Right renal pelvis (tissue), 4 donors: ENCODE results near the gene LCN6. TPM values are rescaled to one million over a fixed set of nuclear protein-coding genes. Genes with fewer than 3 reads are reported as not detected.
"Not testable (repeated sequence)": the region's sequence is repeated elsewhere in the genome, so short reads cannot be mapped to it uniquely, and the experiment has no call there.

Experiments used
- DNase-seq, 4 donors: peaks; one replicate each; pipeline ENCODE4 v3.0.0-alpha.2; 2013; ENCODE audit warnings: low read depth in 4 of 4, low spot score in 3 of 4, missing footprints in 1 of 4
- polyA plus RNA-seq, 4 donors: library from polyadenylated mRNA; unstranded; fragments of 120-200 nt; gene quantifications; one replicate each; pipeline ENCODE4 v1.2.1, GENCODE V29; 2013; ENCODE audit not compliant: insufficient read length in 4 of 4

The LCN6 gene
- polyA plus RNA-seq, 4 donors, result 0.34 TPM; not detected in 3

DNA sequence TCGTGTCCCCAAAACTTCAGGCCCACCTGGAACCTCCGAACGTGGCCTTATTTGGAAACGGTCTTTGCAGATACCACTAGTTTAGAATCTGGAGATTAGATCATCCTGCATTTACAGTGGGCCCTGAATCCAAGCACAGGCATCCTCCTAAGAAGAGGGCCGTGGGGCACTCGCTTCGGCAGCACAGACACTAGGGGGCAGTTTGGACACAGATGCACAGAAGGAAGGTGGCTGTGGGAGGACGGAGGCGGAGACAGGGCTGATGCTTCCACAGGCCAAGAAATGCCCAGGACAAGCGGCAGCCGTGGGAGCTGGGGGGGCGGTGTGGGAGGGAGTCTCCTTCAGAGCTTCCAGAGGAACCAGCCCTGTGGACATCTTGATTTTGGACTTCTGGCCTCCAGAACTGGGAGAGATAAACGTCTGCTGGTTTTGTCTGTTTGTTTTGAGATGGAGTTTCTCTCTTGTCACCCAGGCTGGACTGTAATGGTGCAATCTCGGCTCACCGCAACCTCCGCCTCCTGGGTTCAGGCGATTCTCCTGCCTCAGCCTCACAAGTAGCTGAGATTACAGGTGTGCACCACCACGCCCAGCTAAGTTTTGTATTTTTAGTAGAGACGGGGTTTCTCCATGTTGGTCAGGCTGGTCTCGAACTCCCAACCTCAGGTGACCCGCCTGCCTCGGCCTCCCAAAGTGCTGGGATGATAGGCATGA lies 12.7 kb upstream of the LCN6 start:
- not testable (repeated sequence) for DNase-seq

DNA sequence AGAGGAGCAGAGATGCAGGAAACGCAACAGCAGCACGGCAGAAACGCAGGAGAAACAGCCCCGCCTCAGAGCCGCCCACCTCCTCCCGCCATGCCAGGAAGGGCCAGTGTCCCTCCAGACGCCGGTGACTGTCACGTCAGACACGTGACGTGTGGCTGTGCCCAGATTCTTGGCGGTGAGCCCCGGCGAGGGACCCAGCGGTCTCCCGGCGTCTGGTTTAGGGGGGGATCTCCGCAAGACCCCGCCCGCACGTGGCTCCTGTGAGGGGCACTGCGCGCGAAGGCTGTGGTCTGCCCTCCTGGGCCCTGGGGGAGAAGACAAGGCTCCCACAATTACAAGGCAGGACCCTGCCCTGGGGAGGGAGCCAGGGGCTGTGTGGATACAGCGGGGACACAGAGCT lies 12.1 kb upstream of the LCN6 start:
- DNase-seq, result no peak

DNA sequence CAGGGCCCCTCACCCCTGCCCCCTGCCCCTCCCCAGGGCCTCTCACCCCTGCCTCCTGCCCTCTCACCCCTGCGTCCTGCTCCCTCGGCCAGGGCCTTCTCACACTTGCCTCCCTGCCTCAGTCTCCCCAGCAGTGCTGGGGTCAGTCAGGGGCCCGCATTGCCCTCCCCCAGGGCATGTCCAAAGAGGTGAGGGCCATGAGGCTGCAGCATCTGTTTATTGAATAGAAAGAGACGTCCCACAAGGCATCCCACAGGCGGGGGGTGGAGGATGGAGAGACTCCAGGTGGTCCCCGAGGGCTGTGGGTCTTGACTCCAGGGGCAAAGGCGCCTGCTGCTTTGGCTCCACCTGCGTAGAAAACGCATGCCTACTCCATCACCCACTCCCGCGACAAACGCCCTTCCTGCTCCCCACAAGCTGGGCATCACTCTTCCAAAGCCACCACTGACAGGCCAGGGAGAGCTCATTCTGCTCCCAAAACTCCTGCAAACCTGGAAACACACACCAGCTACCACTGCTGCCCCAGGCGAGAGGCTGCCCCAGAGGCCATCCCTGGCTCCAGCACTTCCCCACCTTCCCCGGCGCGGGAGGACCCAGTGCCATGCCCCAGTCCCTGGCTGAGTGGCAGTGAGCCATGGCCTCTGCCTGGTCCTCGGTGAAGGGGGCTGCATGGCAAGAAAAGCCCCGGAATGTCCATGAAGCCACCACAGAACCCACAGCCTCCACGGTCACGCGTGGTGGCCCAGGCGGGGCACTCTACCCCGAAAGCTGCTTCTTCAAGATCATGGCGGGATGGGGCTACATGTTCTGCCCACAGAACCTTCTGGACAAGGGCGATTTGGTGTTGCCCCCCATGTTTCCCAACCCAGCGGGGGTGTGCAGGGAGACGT lies 11.4 kb upstream of the LCN6 start:
- no peak for DNase-seq

DNA sequence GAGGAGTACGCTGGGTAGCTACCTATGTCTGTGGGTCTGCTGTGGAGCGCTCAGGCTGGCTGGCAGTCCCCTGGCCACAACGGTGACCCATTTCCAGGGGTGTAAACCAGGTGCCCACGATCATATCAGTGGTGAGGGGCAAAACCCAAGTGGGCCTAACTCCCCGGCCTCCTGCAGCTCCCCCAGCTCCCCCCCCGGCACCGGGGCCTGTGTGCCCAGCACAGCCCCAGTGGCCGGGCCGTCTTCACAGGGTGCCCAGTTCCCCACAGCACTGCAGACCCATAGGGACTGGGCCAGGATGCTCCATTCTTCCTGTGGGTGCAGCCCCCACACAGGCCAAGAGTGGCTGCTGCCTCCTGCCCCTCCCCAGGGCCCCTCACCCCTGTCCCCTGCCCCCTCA lies 10.7 kb upstream of the LCN6 start:
- no peak for DNase-seq

DNA sequence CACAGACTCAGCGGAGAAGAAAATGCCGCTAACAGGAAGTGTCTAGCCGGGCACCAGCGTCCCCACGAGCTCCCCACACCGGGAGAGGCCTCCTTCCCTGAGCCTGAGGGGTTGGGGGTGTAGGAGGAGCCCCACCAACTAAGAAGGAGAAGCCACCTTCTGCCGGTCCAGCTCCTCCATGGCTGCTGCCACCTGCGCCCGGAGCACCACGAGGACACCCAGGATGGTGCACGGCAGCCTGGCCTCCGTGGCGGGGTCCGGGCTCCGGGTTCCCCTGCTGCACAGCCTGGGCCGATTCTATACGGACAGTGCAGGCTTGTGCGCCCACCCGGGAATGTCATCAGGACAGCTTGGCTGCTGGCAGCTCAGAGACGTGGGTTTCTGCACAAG lies 9.4 kb upstream of the LCN6 start:
- DNase-seq, result no peak

DNA sequence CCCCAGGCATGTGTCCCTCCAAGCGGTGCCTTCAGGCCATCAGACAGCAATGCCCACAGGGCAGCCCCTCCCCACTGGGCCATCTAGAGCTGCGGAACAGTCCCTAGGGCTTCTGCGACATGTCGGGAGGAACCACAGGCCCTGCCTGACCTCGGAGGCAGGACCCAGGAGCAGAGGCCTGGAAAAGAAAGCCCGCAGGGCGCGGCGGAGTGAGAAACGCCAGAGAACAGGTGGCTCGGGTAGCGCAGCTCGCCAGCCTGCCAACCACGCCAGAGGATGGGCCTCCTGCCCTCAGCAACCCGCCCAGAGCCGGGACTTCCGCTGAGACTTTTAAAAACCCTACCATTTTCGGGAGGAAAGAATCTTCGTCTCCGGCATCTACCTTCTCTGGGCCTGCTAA lies 9.0 kb upstream of the LCN6 start:
- no peak for DNase-seq

DNA sequence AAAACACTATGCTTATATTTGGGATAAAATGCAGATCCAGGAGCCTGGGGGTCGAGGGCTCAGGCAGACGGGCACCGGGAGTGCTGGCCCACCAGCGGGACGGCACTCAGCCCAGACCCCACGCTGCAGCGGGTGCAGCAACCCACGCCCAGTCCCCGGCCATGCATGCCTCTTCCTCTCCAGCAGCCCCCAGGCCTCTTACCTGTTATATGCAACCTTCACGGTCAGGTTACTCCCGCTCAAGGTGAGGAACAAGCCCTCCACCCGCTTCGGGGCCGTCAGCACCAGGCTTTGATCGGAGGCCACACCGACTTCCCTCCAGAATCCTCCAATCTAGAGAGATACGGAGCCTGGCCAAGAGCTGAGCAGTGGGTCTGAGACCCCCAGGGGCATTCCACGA lies 8.5 kb upstream of the LCN6 start:
- no peak for DNase-seq

DNA sequence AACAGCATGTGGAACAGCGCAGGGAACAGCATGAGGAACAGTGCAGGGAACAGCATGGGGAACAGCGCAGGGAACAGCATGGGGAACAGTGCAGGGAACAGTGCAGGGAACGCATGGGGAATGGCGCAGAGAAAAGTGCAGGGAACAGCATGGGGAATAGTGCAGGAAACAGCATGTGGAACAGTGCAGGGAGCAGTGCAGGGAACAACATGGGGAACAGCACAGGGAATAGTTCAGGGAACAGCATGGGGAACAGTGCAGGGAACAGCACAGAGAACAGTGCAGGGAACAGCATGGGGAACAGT lies 7.8 kb upstream of the LCN6 start:
- no peak for DNase-seq

DNA sequence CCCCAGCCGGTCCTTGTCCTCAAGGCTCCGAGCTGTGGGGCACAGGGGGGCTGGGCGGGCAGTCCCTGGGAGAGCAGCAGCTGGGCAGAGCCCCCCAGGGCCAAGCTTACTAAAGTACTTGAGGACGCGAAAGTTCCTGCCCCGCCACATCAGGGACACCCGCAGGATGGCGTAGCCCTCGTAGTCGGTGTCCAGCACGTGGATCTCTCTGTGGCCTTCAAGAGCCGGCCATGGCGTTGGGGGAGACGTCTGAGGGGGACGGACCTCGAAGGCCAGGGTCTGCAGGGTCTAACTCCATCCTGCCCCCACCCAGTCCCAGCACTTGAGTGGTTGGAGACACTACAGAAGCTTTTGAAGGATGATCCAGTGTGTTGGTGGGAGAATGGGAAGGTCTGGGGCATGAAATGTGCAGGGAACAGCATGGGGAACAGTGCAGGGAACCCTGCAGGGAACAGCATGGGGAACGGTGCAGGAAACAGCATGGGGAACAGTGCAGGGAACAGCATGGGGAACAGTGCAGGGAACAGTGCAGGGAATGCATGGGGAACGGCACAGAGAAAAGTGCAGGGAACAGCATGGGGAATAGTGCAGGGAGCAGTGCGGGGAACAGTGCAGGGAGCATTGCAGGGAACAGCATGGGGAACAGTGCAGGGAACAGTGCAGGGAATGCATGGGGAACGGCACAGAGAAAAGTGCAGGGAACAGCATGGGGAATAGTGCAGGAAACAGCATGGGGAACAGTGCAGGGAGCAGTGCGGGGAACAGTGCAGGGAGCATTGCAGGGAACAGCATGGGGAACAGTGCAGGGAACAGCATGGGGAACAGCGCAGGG lies 7.2 kb upstream of the LCN6 start:
- not testable (repeated sequence) for DNase-seq

DNA sequence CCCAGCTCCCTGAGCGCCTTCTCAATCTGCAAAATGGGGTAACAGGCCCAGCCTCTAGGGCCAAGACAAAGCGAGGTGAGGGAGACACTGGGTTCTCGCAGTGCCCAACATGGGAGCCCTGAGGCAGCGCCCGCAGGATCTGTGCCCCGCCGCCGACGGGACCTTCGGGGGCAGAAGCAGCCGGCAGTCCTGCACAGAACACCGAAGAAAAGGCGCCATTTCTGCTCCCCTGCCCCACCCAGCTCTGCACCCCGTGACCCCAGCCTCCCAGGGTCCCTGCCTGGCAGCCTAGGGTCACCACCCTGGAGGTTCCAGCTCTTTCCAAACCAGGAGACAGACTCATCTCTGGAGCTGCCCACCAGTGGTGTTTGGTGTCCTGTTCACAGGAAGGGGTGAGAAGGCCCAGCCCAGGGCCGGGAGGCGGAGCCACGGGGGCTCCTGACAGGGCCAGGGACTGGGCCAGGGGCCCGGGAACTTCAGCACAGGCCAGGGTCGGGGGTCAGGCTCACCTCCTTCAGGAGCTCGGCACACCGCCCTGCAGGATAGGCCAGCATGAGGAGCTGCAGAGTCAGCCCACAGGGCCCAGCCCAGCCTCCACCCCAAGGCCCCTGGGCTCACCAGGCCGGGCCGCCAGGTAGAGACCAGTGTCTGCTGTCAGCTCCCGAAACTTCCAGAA lies 6.4 kb upstream of the LCN6 start:
- no peak for DNase-seq

DNA sequence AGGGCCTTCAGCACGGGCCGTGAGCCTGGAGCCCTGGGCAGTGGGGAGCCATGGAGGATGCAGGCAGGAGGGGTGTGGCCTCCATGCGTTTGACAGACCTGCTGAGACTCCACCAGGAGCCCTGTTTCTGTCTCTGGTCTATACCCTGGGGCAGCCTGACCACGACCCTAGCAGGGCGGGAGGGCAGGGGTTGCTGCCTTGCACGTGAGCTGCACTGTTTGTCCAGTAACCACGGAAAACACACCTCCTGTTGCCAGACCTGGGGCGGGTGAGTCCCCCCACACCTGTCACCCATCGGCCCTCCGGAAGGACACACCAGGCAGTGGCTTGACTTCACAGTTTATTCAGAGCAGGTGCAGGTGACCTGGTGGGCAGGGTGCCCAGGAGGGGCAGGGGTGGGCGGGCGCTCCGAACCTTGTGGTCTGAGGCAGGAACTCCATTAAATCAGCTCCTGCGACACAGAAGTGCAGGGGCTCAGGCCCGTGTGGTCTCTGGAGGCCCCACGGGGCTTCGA lies 5.8 kb upstream of the LCN6 start:
- DNase-seq, result no peak

DNA sequence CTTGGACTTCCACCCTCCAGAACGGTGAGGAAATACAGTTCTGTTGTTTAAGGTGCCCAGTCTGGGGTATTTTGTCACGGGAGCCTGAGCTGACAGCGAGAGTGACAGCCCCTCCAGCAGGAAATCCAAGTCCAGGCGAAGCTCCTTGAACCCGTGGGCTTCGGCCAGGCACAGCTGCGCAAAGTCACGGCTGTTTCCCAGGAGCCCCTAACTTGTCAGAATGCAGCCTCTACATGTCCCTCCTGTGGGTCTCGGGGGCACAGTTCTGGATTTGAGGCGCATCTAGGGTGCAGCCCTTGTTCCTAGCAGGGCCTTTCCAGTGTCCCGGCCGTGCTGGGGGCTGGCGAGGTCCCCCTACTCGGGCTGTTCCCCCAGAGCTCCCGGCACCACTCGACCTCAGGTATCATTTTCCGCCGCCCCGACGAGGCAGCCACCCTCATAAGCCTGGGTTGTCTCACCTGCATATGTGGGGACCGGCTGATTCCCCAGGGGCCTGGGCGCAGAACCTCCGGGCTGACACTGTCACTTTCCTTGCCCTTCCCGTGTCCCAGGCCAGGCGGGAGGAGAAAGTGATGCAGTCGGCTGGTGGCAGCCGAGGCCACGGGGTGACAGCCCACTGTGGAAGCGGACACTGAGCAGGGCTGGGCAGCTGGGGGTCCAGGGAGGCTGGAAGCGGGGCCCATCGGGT lies 5.2 kb upstream of the LCN6 start:
- DNase-seq, result no peak

DNA sequence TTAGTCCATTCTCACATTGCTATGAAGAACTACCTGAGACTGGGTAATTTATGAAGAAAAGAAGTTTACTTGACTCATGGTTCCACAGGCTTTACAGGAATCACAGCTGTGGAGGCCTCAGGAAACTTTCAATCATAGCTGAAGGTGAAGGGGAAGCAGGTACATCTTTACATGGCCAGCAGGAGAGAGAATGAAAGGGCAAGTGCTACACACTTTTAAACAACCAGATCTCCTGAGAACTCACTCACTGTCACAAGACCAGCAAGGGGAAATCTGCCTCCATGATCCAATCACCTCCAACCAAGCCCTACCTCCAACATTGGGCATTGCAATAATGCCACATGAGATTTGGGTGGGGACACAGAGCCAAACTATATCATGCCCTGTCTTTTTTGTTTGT lies 3.5 kb upstream of the LCN6 start:
- no peak for DNase-seq

DNA sequence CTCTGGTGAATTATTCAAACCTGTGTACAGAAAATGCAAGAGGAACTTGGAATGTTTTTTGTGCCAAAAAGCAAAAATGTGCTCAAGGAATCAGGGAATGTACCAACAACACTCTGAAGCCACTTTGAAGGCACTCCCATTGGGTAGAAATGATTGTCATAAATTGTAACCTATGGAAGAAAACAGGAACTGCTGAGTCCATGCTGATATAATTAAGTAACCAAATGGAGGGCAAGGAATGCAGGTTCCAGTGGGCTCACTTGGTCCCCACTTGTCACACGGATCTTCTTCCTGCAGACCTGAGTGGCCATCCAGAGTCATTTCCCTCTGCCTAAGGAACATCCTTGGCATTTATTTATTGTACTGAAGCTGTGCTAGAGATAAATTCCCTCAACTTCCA lies 2.9 kb upstream of the LCN6 start:
- no peak for DNase-seq

DNA sequence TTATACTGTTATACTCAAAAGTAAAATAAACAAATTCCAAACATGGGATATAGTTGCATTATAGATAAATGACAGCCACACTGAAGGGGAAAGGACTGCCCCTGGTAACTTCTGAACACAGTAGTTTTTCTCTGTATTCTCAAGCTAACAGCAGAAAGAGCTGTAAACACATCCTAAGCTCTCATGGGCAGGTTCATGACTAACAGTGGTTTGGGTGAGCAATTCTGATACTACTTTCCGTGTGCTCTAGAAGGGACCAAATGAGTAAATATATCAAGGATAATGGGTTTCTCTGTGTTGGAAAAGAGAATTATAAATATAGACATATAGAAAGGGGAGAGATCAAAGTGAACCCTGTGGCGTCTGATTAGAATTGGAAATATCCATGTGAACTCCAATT lies 2.2 kb upstream of the LCN6 start:
- DNase-seq, result no peak

DNA sequence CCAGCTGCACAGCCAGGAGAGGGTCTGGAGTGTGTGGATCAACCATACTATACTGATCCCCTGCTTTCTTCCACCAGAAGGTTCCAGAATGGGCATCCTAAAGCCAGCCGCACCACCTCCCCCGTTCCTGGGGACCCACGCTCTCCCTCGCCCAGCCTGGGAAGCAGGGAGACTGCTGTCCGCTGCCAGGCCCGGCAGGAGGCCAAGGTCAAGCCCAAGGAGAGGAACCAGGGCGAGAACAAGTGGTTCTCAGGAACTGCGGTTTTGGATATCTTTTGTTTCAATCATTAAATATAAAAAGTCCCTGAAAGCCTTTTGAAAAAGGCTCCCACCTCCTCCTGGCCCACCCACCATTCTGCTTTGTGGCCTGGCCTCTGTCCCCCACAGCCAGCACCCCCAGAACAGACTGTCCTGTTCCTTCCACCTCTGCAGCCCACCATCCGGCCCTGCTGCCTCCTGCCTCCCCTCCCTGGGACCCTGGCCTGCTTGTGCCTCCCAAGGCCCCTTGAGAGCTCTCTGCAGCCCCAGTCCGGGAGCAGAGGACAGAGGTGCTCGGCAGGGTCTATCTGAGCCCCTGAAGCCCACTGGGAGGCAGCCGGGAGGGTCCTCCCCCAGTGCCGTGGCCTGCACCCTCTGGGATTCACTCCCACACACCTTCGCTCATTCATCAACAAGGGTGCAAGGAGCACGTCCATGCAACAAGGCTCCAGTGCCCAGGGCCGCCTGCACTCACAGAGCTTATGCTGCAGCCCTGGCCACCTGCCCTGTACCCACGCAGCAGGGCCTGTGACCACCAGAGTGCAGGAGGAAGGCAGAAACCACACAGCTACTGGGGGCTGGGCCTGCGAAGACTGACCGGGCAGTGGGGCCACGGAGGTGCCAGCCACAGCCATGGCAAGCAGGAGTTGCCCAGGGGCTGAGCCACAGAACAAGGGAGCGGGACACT lies 614 bp upstream of the LCN6 start:
- no peak for DNase-seq

DNA sequence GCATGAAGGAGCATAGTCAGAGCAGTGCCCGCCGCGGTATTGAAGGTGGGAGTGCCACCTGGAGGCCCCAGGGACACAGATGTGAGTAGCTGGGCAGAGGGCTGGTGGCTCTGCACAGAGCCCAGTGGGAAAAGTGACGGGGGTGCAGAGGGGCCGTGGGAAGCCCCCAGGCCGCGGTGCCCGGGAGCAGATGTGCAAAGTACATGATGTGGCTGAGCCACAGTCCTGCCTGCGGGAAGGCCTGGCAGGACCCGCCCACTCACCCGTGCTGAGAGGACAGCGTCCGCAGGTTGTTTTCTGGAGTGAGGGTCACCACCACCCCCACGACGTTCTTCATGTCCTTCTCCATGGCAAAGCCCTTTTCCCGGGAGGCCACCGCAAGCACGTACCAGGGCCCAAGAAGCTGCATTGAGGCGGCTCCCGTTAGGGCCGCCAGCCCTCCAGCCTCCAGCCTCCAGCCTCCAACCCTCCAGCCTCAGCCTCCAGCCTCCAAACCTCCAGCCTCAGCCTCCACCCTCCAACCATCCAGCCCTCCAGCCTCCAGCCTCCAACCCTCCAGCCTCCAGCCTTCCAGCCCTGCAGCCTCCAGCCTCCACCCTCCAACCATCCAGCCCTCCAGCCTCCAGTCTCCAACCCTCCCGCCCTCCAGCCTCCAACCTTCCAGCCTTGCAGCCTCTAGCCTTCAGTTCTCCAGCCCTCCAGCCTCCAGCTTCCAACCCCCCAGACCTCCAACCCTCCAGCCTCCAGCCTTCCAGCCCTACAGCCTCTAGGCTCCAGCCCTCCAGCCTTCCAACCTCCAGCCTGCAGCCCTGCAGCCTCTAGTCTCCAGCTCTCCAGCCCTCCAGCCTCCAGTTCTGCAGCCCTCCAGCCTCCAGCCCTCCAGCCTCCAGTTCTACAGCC lies 914 bp downstream of the LCN6 start:
- no peak for DNase-seq

DNA sequence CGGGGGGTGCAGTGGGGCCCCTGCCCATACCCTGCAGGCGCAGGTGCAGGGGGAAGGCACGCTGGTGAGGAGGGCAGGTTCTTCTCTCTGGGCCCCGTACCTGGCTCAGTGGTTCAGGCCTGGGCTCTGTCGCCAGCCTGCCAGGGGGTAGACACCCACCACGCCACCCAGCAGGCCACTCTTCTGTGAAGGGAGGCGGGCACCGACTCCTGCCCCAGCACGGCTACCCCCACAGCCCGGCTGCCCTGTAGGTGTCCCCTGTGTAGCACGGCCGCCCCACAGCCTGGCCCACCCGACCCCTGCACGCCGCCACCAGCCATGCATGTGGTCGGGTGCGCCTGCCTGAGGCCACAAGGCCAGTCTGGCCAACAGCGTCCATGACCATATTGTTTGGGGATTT lies 1.7 kb downstream of the LCN6 start:
- no peak for DNase-seq
